Esophagus muscularis mucosa (tissue), 4 donors: ENCODE results near the gene TSHZ3.

Source experiments
- CTCF ChIP-seq, 3 experiments: fragments of 200-600 bp in 2 of 3; fragments of 450-650 bp in 1 of 3; sonication (generic) in 2 of 3; IDR thresholded peaks; one replicate each; pipeline ENCODE4 v1.5.1; 2017 to 2019; ENCODE audit warnings: antibody characterized with exemption in 3 of 3, mild to moderate bottlenecking in 2 of 3, moderate library complexity in 1 of 3
- EP300 ChIP-seq: sonication (generic); formaldehyde crosslinking; IDR thresholded peaks from one replicate; pipeline ENCODE4 v1.6.1; 2017; ENCODE audit warnings: antibody characterized with exemption
- POLR2A ChIP-seq: fragments of 450-650 bp; IDR thresholded peaks from one replicate; pipeline ENCODE4 v1.6.1; 2017; ENCODE audit warnings: antibody characterized with exemption, moderate library complexity, mild to moderate bottlenecking, low read depth
- POLR2AphosphoS5 ChIP-seq, 2 donors: sonication (generic); formaldehyde crosslinking; IDR thresholded peaks; one replicate each; pipeline ENCODE4 v1.6.1; 2017; ENCODE audit warnings: antibody characterized with exemption in 2 of 2

- TF ChIP-seq CTCF (IDR thresholded peaks at IDR 0.05) (no peak), POLR2AphosphoS5 (IDR thresholded peaks at IDR 0.05) (no peak), POLR2A (no peak), EP300 (no peak)
Measured at GRCh38 chr19:31328238-31328637, 21.0 kb downstream of the TSHZ3 start.
